ENCODE measurements around the gene COL27A1.
"Not testable (repeated sequence)": the region's sequence is repeated elsewhere in the genome, so short reads cannot be mapped to it uniquely, and the experiment has no call there.

Gene COL27A1

GRCh38 chr9:114183006-114183405, 27.7 kb downstream of the COL27A1 start:
- Histone ChIP-seq H3K4me3 (ENCODE audit: insufficient read depth, low read depth, low read length, poor library complexity, severe bottlenecking) (no peak overlapping the region), H3K27ac (ENCODE audit: insufficient read depth, low read length, poor library complexity, severe bottlenecking) (no peak overlapping the region), H3K27me3 (replicated peaks; ENCODE audit: control insufficient read depth, insufficient read depth, low read length, poor library complexity, severe bottlenecking) (no peaks in the 10 kb centered on the region), H3K4me1 (ENCODE audit: control insufficient read depth, insufficient read depth, low read length, poor library complexity, severe bottlenecking) (no peaks in the 10 kb centered on the region), H3K36me3 (ENCODE audit: control insufficient read depth, insufficient read depth, low read length) (no peaks in the 10 kb centered on the region), H3K9me3 (ENCODE audit: control insufficient read depth, low read length) (no peaks in the 10 kb centered on the region)
- DNase-seq, result no peak

GRCh38 chr9:114184071-114184470, 28.7 kb downstream of the COL27A1 start:
- Histone ChIP-seq H3K4me3 (ENCODE audit: insufficient read depth, low read depth, low read length, poor library complexity, severe bottlenecking) (no peak overlapping the region), H3K4me1 (ENCODE audit: control insufficient read depth, insufficient read depth, low read length, poor library complexity, severe bottlenecking) (no peaks in the 10 kb centered on the region), H3K27ac (ENCODE audit: insufficient read depth, low read length, poor library complexity, severe bottlenecking) (no peak overlapping the region), H3K9me3 (ENCODE audit: control insufficient read depth, low read length) (no peaks in the 10 kb centered on the region), H3K36me3 (ENCODE audit: control insufficient read depth, insufficient read depth, low read length) (no peaks in the 10 kb centered on the region), H3K27me3 (replicated peaks; ENCODE audit: control insufficient read depth, insufficient read depth, low read length, poor library complexity, severe bottlenecking) (no peaks in the 10 kb centered on the region)
- no peak for DNase-seq

GRCh38 chr9:114184866-114185265, 29.5 kb downstream of the COL27A1 start:
- DNase-seq, result no peak
- H3K9me3 ChIP-seq (ENCODE audit: control insufficient read depth, low read length), result no peaks in the 10 kb centered on the region
- no peak overlapping the region for H3K4me3 ChIP-seq (ENCODE audit: insufficient read depth, low read depth, low read length, poor library complexity, severe bottlenecking)
- H3K36me3 ChIP-seq (ENCODE audit: control insufficient read depth, insufficient read depth, low read length), result no peaks in the 10 kb centered on the region
- no peaks in the 10 kb centered on the region for H3K4me1 ChIP-seq (ENCODE audit: control insufficient read depth, insufficient read depth, low read length, poor library complexity, severe bottlenecking)
- H3K27me3 ChIP-seq (replicated peaks; ENCODE audit: control insufficient read depth, insufficient read depth, low read length, poor library complexity, severe bottlenecking), result no peaks in the 10 kb centered on the region
- H3K27ac ChIP-seq (ENCODE audit: insufficient read depth, low read length, poor library complexity, severe bottlenecking), result no peak overlapping the region

- Histone ChIP-seq H3K4me3 (ENCODE audit: insufficient read depth, low read depth, low read length, poor library complexity, severe bottlenecking) (no peak overlapping the region), H3K27ac (ENCODE audit: insufficient read depth, low read length, poor library complexity, severe bottlenecking) (no peak overlapping the region), H3K27me3 (replicated peaks; ENCODE audit: control insufficient read depth, insufficient read depth, low read length, poor library complexity, severe bottlenecking) (no peaks in the 10 kb centered on the region), H3K36me3 (ENCODE audit: control insufficient read depth, insufficient read depth, low read length) (no peaks in the 10 kb centered on the region), H3K4me1 (ENCODE audit: control insufficient read depth, insufficient read depth, low read length, poor library complexity, severe bottlenecking) (no peaks in the 10 kb centered on the region), H3K9me3 (ENCODE audit: control insufficient read depth, low read length) (no peaks in the 10 kb centered on the region)
- DNase-seq, result no peak
Measured at GRCh38 chr9:114185570-114186490, 30.5 kb downstream of the COL27A1 start.

GRCh38 chr9:114186605-114187289, 31.4 kb downstream of the COL27A1 start:
- DNase-seq, result no peak
- H3K4me3 ChIP-seq (ENCODE audit: insufficient read depth, low read depth, low read length, poor library complexity, severe bottlenecking), result no peak overlapping the region
- no peaks in the 10 kb centered on the region for H3K27me3 ChIP-seq (replicated peaks; ENCODE audit: control insufficient read depth, insufficient read depth, low read length, poor library complexity, severe bottlenecking)
- no peaks in the 10 kb centered on the region for H3K9me3 ChIP-seq (ENCODE audit: control insufficient read depth, low read length)
- no peaks in the 10 kb centered on the region for H3K36me3 ChIP-seq (ENCODE audit: control insufficient read depth, insufficient read depth, low read length)
- no peaks in the 10 kb centered on the region for H3K4me1 ChIP-seq (ENCODE audit: control insufficient read depth, insufficient read depth, low read length, poor library complexity, severe bottlenecking)
- H3K27ac ChIP-seq (ENCODE audit: insufficient read depth, low read length, poor library complexity, severe bottlenecking), result no peak overlapping the region

- Histone ChIP-seq H3K27ac (ENCODE audit: insufficient read depth, low read length, poor library complexity, severe bottlenecking) (no peak overlapping the region), H3K9me3 (ENCODE audit: control insufficient read depth, low read length) (no peaks in the 10 kb centered on the region), H3K4me1 (ENCODE audit: control insufficient read depth, insufficient read depth, low read length, poor library complexity, severe bottlenecking) (no peaks in the 10 kb centered on the region), H3K27me3 (replicated peaks; ENCODE audit: control insufficient read depth, insufficient read depth, low read length, poor library complexity, severe bottlenecking) (no peaks in the 10 kb centered on the region), H3K36me3 (ENCODE audit: control insufficient read depth, insufficient read depth, low read length) (no peaks in the 10 kb centered on the region), H3K4me3 (ENCODE audit: insufficient read depth, low read depth, low read length, poor library complexity, severe bottlenecking) (no peak overlapping the region)
- no peak for DNase-seq
Measured at GRCh38 chr9:114187827-114188226, 32.5 kb downstream of the COL27A1 start.

GRCh38 chr9:114189823-114190562, 34.7 kb downstream of the COL27A1 start:
- no peak overlapping the region for H3K4me3 ChIP-seq (ENCODE audit: insufficient read depth, low read depth, low read length, poor library complexity, severe bottlenecking)
- no peak overlapping the region for H3K27ac ChIP-seq (ENCODE audit: insufficient read depth, low read length, poor library complexity, severe bottlenecking)
- H3K27me3 ChIP-seq (replicated peaks; ENCODE audit: control insufficient read depth, insufficient read depth, low read length, poor library complexity, severe bottlenecking), result no peaks in the 10 kb centered on the region
- no peak for DNase-seq
- H3K4me1 ChIP-seq (ENCODE audit: control insufficient read depth, insufficient read depth, low read length, poor library complexity, severe bottlenecking), result no peaks in the 10 kb centered on the region
- no peaks in the 10 kb centered on the region for H3K36me3 ChIP-seq (ENCODE audit: control insufficient read depth, insufficient read depth, low read length)
- no peaks in the 10 kb centered on the region for H3K9me3 ChIP-seq (ENCODE audit: control insufficient read depth, low read length)

GRCh38 chr9:114190563-114190905, 35.2 kb downstream of the COL27A1 start:
- Histone ChIP-seq H3K27me3 (replicated peaks; ENCODE audit: control insufficient read depth, insufficient read depth, low read length, poor library complexity, severe bottlenecking) (no peaks in the 10 kb centered on the region), H3K4me3 (ENCODE audit: insufficient read depth, low read depth, low read length, poor library complexity, severe bottlenecking) (no peak overlapping the region), H3K4me1 (ENCODE audit: control insufficient read depth, insufficient read depth, low read length, poor library complexity, severe bottlenecking) (no peaks in the 10 kb centered on the region), H3K36me3 (ENCODE audit: control insufficient read depth, insufficient read depth, low read length) (no peaks in the 10 kb centered on the region), H3K9me3 (ENCODE audit: control insufficient read depth, low read length) (no peaks in the 10 kb centered on the region), H3K27ac (ENCODE audit: insufficient read depth, low read length, poor library complexity, severe bottlenecking) (no peak overlapping the region)
- DNase-seq, result no peak

GRCh38 chr9:114191402-114191801, 36.1 kb downstream of the COL27A1 start:
- H3K9me3 ChIP-seq (ENCODE audit: control insufficient read depth, low read length); H3K4me3 ChIP-seq (ENCODE audit: insufficient read depth, low read depth, low read length, poor library complexity, severe bottlenecking); DNase-seq; H3K27me3 ChIP-seq (replicated peaks; ENCODE audit: control insufficient read depth, insufficient read depth, low read length, poor library complexity, severe bottlenecking); H3K4me1 ChIP-seq (ENCODE audit: control insufficient read depth, insufficient read depth, low read length, poor library complexity, severe bottlenecking); H3K36me3 ChIP-seq (ENCODE audit: control insufficient read depth, insufficient read depth, low read length); H3K27ac ChIP-seq (ENCODE audit: insufficient read depth, low read length, poor library complexity, severe bottlenecking): not testable (repeated sequence)

- no peaks in the 10 kb centered on the region for H3K4me1 ChIP-seq (ENCODE audit: control insufficient read depth, insufficient read depth, low read length, poor library complexity, severe bottlenecking)
- H3K9me3 ChIP-seq (ENCODE audit: control insufficient read depth, low read length), result no peaks in the 10 kb centered on the region
- no peak overlapping the region for H3K27ac ChIP-seq (ENCODE audit: insufficient read depth, low read length, poor library complexity, severe bottlenecking)
- no peaks in the 10 kb centered on the region for H3K36me3 ChIP-seq (ENCODE audit: control insufficient read depth, insufficient read depth, low read length)
- no peak for DNase-seq
- no peak overlapping the region for H3K4me3 ChIP-seq (ENCODE audit: insufficient read depth, low read depth, low read length, poor library complexity, severe bottlenecking)
- no peaks in the 10 kb centered on the region for H3K27me3 ChIP-seq (replicated peaks; ENCODE audit: control insufficient read depth, insufficient read depth, low read length, poor library complexity, severe bottlenecking)
Measured at GRCh38 chr9:114192539-114192938, 37.2 kb downstream of the COL27A1 start.

Measured in effector memory CD4-positive, alpha-beta T cell (primary cell).